WTC11 (cell line): Measurements from ENCODE around the gene CHFR. TPM values are rescaled to one million over a fixed set of nuclear protein-coding genes. Genes with fewer than 3 reads are reported as not detected.
"Not testable (repeated sequence)": the region's sequence is repeated elsewhere in the genome, so short reads cannot be mapped to it uniquely, and the experiment has no call there.

Source experiments
- ATAC-seq: fragments of 200-7000 bp; cut with Tn5 transposase; 2 replicates; pipeline ENCODE4 v1.10.0; 2021; ENCODE audit warnings: mild to moderate bottlenecking, moderate library complexity
- CTCF ChIA-PET: fragments of 300-600 bp; sonication (Branson Sonifier 250); formaldehyde crosslinking; loops from one replicate; lab custom pipeline; 2021; ENCODE audit warnings: antibody characterized with exemption; lab: Charles Lee
- POLR2A ChIA-PET: fragments of 350-600 bp; sonication (Branson Sonifier 250); formaldehyde crosslinking; loops from one replicate; lab custom pipeline; 2021; ENCODE audit warnings: antibody characterized with exemption; lab: Charles Lee
- DNase-seq: peaks from one replicate; pipeline ENCODE4 v3.0.0; 2021; ENCODE audit warnings: low spot score
- H3K27ac Mint-ChIP-seq: 2 replicates; pipeline ENCODE4 v1.8.0; 2021; ENCODE audit warnings: mixed read lengths
- H3K27me3 Mint-ChIP-seq: 2 replicates; pipeline ENCODE4 v1.8.0; 2021; ENCODE audit warnings: low read depth, mild to moderate bottlenecking, moderate library complexity, mixed read lengths
- H3K36me3 Mint-ChIP-seq: 2 replicates; pipeline ENCODE4 v1.8.0; 2021; ENCODE audit warnings: mixed read lengths
- H3K4me1 Mint-ChIP-seq: 2 replicates; pipeline ENCODE4 v1.8.0; 2022; ENCODE audit warnings: mixed read lengths
- H3K4me3 Mint-ChIP-seq: 2 replicates; pipeline ENCODE4 v1.8.0; 2021; ENCODE audit warnings: mild to moderate bottlenecking, moderate library complexity, mixed read lengths
- H3K9me3 Mint-ChIP-seq: 2 replicates; pipeline ENCODE4 v1.8.0; 2021; ENCODE audit warnings: mixed read lengths
- ATF6 ChIP-seq: sonication (generic); formaldehyde crosslinking; IDR thresholded peaks from 2 replicates; pipeline ENCODE4 v1.8.1; 2023; ENCODE audit warnings: mild to moderate bottlenecking, missing genetic modification reagents
- CBFB ChIP-seq: sonication (generic); formaldehyde crosslinking; IDR thresholded peaks from 2 replicates; pipeline ENCODE4 v1.8.1; 2022; ENCODE audit warnings: mild to moderate bottlenecking, low read depth, missing genetic modification reagents
- GTF2I ChIP-seq: fragments of 250-450 bp; sonication (Bioruptor Pico); conservative IDR thresholded peaks from 2 replicates; pipeline ENCODE4 v1.4.0; 2021; ENCODE audit warnings: mild to moderate bottlenecking
- JAZF1 ChIP-seq: fragments of 250-450 bp; sonication (Bioruptor Pico); IDR thresholded peaks from 2 replicates; pipeline ENCODE4 v1.9.0; 2021; ENCODE audit warnings: moderate library complexity, mild to moderate bottlenecking, inconsistent platforms
- MAX ChIP-seq: sonication (generic); formaldehyde crosslinking; IDR thresholded peaks from 2 replicates; pipeline ENCODE4 v1.8.0; 2022; ENCODE audit warnings: mild to moderate bottlenecking, missing genetic modification reagents
- MXD4 ChIP-seq: fragments of 250-450 bp; sonication (Bioruptor Pico); IDR thresholded peaks from 2 replicates; pipeline ENCODE4 v1.8.0; 2021; ENCODE audit warnings: mild to moderate bottlenecking, moderate library complexity, borderline replicate concordance
- NFE2L1 ChIP-seq: sonication (generic); formaldehyde crosslinking; IDR thresholded peaks from 2 replicates; pipeline ENCODE4 v1.8.1; 2023; ENCODE audit warnings: missing genetic modification reagents
- TCF7 ChIP-seq: sonication (generic); formaldehyde crosslinking; IDR thresholded peaks from 2 replicates; pipeline ENCODE4 v1.8.0; 2022; ENCODE audit warnings: mild to moderate bottlenecking, low read depth, missing genetic modification reagents, moderate library complexity
- TEAD4 ChIP-seq: sonication (generic); formaldehyde crosslinking; IDR thresholded peaks from 2 replicates; pipeline ENCODE4 v1.8.0; 2022; ENCODE audit warnings: mild to moderate bottlenecking, missing genetic modification reagents
- USF1 ChIP-seq: sonication (generic); formaldehyde crosslinking; IDR thresholded peaks from 2 replicates; pipeline ENCODE4 v1.8.0; 2022; ENCODE audit warnings: mild to moderate bottlenecking, missing genetic modification reagents
- USF2 ChIP-seq: sonication (generic); formaldehyde crosslinking; IDR thresholded peaks from 2 replicates; pipeline ENCODE4 v1.8.1; 2023; ENCODE audit warnings: mild to moderate bottlenecking, missing genetic modification reagents, moderate library complexity
- ZNF121 ChIP-seq: sonication (generic); formaldehyde crosslinking; IDR thresholded peaks from 2 replicates; pipeline ENCODE4 v1.8.0; 2023; ENCODE audit warnings: missing genetic modification reagents
- ZNF232 ChIP-seq: sonication (generic); formaldehyde crosslinking; IDR thresholded peaks from 2 replicates; pipeline ENCODE4 v1.8.0; 2022; ENCODE audit warnings: mild to moderate bottlenecking, missing genetic modification reagents
- ZNF263 ChIP-seq: sonication (generic); formaldehyde crosslinking; IDR thresholded peaks from 2 replicates; pipeline ENCODE4 v1.8.1; 2022; ENCODE audit warnings: low read depth, mild to moderate bottlenecking, moderate library complexity, missing genetic modification reagents
- ZNF532 ChIP-seq: fragments of 250-450 bp; sonication (Bioruptor Pico); IDR thresholded peaks from 2 replicates; pipeline ENCODE4 v1.9.0; 2021; ENCODE audit warnings: mild to moderate bottlenecking, borderline replicate concordance
- ZNF671 ChIP-seq: fragments of 250-450 bp; sonication (Bioruptor Pico); IDR thresholded peaks from 2 replicates; pipeline ENCODE4 v1.8.0; 2021; ENCODE audit warnings: mild to moderate bottlenecking
- total RNA-seq: library from RNA; stranded (reverse); gene quantifications from 3 replicates; pipeline ENCODE4 v1.2.3, GENCODE V29; 2021

Gene CHFR
- total RNA-seq, 1 experiment from 2014 or later: 58.7 TPM

GRCh38 chr12:132856581-132856980 is 30.8 kb downstream of the CHFR start (continued):
- TF ChIP-seq NFE2L1 (no peak), GTF2I (CRISPR knock-in tag) (no peak), ZNF263 (CRISPR knock-in tag) (no peak), TCF7 (no peak), USF2 (CRISPR knock-in tag) (no peak)

- H3K9me3 Mint-ChIP-seq, POLR2A ChIA-PET, H3K27me3 Mint-ChIP-seq, H3K27ac Mint-ChIP-seq, CTCF ChIA-PET, H3K4me3 Mint-ChIP-seq, ATAC-seq, DNase-seq, H3K4me1 Mint-ChIP-seq: not testable (repeated sequence)
- H3K36me3 Mint-ChIP-seq: peaks cover 54% of the 10 kb centered on the region
Observed at GRCh38 chr12:132855211-132855610, 32.2 kb downstream of the CHFR start.

GRCh38 chr12:132853285-132854092 is 33.9 kb downstream of the CHFR start:
- Mint-ChIP-seq H3K4me1 (peaks cover 3% of the 10 kb centered on the region), H3K36me3 (peaks cover 47% of the 10 kb centered on the region), H3K27ac (peak overlapping the region; percentile 68), H3K27me3 (no peaks in the 10 kb centered on the region), H3K4me3 (no peak overlapping the region), H3K9me3 (no peaks in the 10 kb centered on the region)
- no peak for ATAC-seq
- ChIA-PET POLR2A (no interaction called here), CTCF (no interaction called here)
- no peak for DNase-seq
- TF ChIP-seq CBFB (CRISPR knock-in tag) (no peak), ZNF121 (CRISPR knock-in tag) (no peak), ZNF671 (CRISPR knock-in tag) (no peak), ATF6 (CRISPR knock-in tag) (no peak), MAX (CRISPR knock-in tag) (no peak), MXD4 (CRISPR knock-in tag) (no peak), USF1 (CRISPR knock-in tag) (no peak), ZNF532 (CRISPR knock-in tag) (no peak), NFE2L1 (no peak), TEAD4 (no peak), ZNF232 (CRISPR knock-in tag) (no peak), JAZF1 (CRISPR knock-in tag) (no peak)
